Natural killer cell (primary cell): ENCODE data around the gene ENTPD7. TPM values are rescaled to one million over a fixed set of nuclear protein-coding genes. Genes with fewer than 3 reads are reported as not detected.

ENCODE experiments used
- ATAC-seq, 3 donors: fragments of 150-1000 bp in 2 of 3; fragments of 200-7000 bp in 1 of 3; cut with Tn5 transposase; 1 replicate in 1 of 3; 2 replicates in 2 of 3; pipeline ENCODE4 v1.10.0; 2021; ENCODE audit warnings: mild to moderate bottlenecking in 2 of 3, moderate library complexity in 2 of 3
- DNase-seq, 2 donors: peaks; one replicate each; pipeline versions ENCODE4 v3.0.0 to v3.0.0-alpha.2; 2013 to 2021; ENCODE audit warnings: mixed read lengths in 1 of 2
- H3K27ac ChIP-seq: one replicate; pipeline ENCODE4 v1.5.1; 2013; ENCODE audit warnings: mild to moderate bottlenecking, low read length
- H3K27me3 ChIP-seq: one replicate; pipeline ENCODE4 v1.6.1; 2013; ENCODE audit warnings: low read length; ENCODE audit not compliant: control insufficient read depth, insufficient read depth
- H3K36me3 ChIP-seq: one replicate; pipeline ENCODE4 v1.6.1; 2013; ENCODE audit warnings: low read length; ENCODE audit not compliant: control insufficient read depth, insufficient read depth
- H3K4me1 ChIP-seq: one replicate; pipeline ENCODE4 v1.6.1; 2013; ENCODE audit warnings: low read length; ENCODE audit not compliant: control insufficient read depth, insufficient read depth
- H3K4me3 ChIP-seq: one replicate; pipeline ENCODE4 v1.5.1; 2013; ENCODE audit warnings: low read length
- H3K9me3 ChIP-seq: one replicate; pipeline ENCODE4 v1.6.1; 2013; ENCODE audit warnings: low read length; ENCODE audit not compliant: control insufficient read depth, insufficient read depth
- H3K27ac Mint-ChIP-seq, 2 donors: one replicate each; pipeline ENCODE4 v1.8.0; 2022; ENCODE audit warnings: mild to moderate bottlenecking in 2 of 2, mixed read lengths in 2 of 2, moderate library complexity in 1 of 2
- H3K27me3 Mint-ChIP-seq, 2 donors: one replicate each; pipeline ENCODE4 v1.8.0; 2022; ENCODE audit warnings: low read depth in 2 of 2, mixed read lengths in 2 of 2
- H3K36me3 Mint-ChIP-seq: one replicate; pipeline ENCODE4 v1.8.0; 2022; ENCODE audit warnings: mixed read lengths
- H3K4me1 Mint-ChIP-seq, 2 donors: one replicate each; pipeline ENCODE4 v1.8.0; 2022; ENCODE audit warnings: mixed read lengths in 2 of 2
- H3K4me3 Mint-ChIP-seq: one replicate; pipeline ENCODE4 v1.8.0; 2022; ENCODE audit warnings: mild to moderate bottlenecking, moderate library complexity, mixed read lengths
- H3K9me3 Mint-ChIP-seq, 2 donors: one replicate each; pipeline ENCODE4 v1.8.0; 2022; ENCODE audit warnings: mixed read lengths in 2 of 2
- CTCF ChIP-seq: fragments of 200-600 bp; IDR thresholded peaks from one replicate; pipeline ENCODE4 v1.8.0; 2022; ENCODE audit warnings: antibody characterized with exemption
- WGBS: methylation state at CpG from one replicate; pipeline ENCODE4 v1.1.7; 2013; ENCODE audit warnings: missing lambda C conversion rate; ENCODE audit not compliant: insufficient coverage; 5-methylcytosine and 5-hydroxymethylcytosine counted together
- intact Hi-C: fragments of 100-400 bp; cut with micrococcal nuclease; formaldehyde crosslinking; loops from one replicate; pipeline ENCODE4 v1.14.2; 2022
- total RNA-seq, 4 donors: library from RNA; stranded (reverse); fragments of 120-200 nt in 1 of 4; gene quantifications; one replicate each; pipeline versions ENCODE4 v1.2.3 to v1.2.4, GENCODE V29; 2013 to 2022

The ENTPD7 gene
- total RNA-seq, 3 donors from 2014 or later (not counting 1 experiment from before 2014, with no cell fraction given), result 3.7 to 6.3 (median 5.6) TPM

- H3K4me1 Mint-ChIP-seq, result no peaks in the 10 kb centered on the region
- ATAC-seq, result no peak
- no peak for DNase-seq
- H3K27me3 Mint-ChIP-seq, result peaks cover 6 to 34% of the 10 kb centered on the region in 2 donors
- H3K9me3 ChIP-seq, result no peaks in the 10 kb centered on the region
- peaks cover 2% of the 10 kb centered on the region for H3K27me3 ChIP-seq
- H3K9me3 Mint-ChIP-seq, result no peaks in the 10 kb centered on the region
- H3K4me1 ChIP-seq, result no peaks in the 10 kb centered on the region
- H3K4me3 ChIP-seq, result no peak overlapping the region
- H3K36me3 ChIP-seq, result no peaks in the 10 kb centered on the region
- 83% methylated on average over 1 of the region's 3 CpGs for WGBS
- H3K27ac Mint-ChIP-seq, result no peak overlapping the region
- no peak overlapping the region for H3K27ac ChIP-seq
- H3K36me3 Mint-ChIP-seq, result no peaks in the 10 kb centered on the region
- no peak for TF ChIP-seq CTCF
- intact Hi-C loops, result no loop called here
- H3K4me3 Mint-ChIP-seq, result no peak overlapping the region
These were observed 29.7 kb upstream of the ENTPD7 start for GRCh38 chr10:99629625-99629978.

GRCh38 chr10:99630433-99630832, 28.9 kb upstream of the ENTPD7 start:
- H3K9me3 Mint-ChIP-seq, result no peaks in the 10 kb centered on the region
- peaks cover 6 to 36% of the 10 kb centered on the region in 2 donors for H3K27me3 Mint-ChIP-seq
- Histone ChIP-seq H3K4me1 (no peaks in the 10 kb centered on the region), H3K27ac (no peak overlapping the region), H3K9me3 (no peaks in the 10 kb centered on the region), H3K36me3 (no peaks in the 10 kb centered on the region), H3K4me3 (no peak overlapping the region), H3K27me3 (peaks cover 2% of the 10 kb centered on the region)
- H3K36me3 Mint-ChIP-seq, result no peaks in the 10 kb centered on the region
- no peak overlapping the region for H3K27ac Mint-ChIP-seq
- H3K4me1 Mint-ChIP-seq, result no peaks in the 10 kb centered on the region
- WGBS, result 46% methylated on average over 2 of the region's 2 CpGs
- intact Hi-C loops, result no loop called here
- ATAC-seq (no peak), DNase-seq (peak in 1 of 2 donors; percentile 27)
- TF ChIP-seq CTCF, result no peak
- no peak overlapping the region for H3K4me3 Mint-ChIP-seq

GRCh38 chr10:99630991-99631390, 28.3 kb upstream of the ENTPD7 start:
- Mint-ChIP-seq H3K27ac (no peak overlapping the region), H3K9me3 (no peaks in the 10 kb centered on the region), H3K36me3 (no peaks in the 10 kb centered on the region), H3K4me3 (no peak overlapping the region), H3K27me3 (peaks cover 6 to 36% of the 10 kb centered on the region in 2 donors), H3K4me1 (no peaks in the 10 kb centered on the region)
- ATAC-seq (no peak), DNase-seq (no peak)
- peaks cover 2% of the 10 kb centered on the region for H3K27me3 ChIP-seq
- intact Hi-C loops, result no loop called here
- no peak for TF ChIP-seq CTCF
- H3K4me1 ChIP-seq, result no peaks in the 10 kb centered on the region
- H3K27ac ChIP-seq, result no peak overlapping the region
- no peak overlapping the region for H3K4me3 ChIP-seq
- no peaks in the 10 kb centered on the region for H3K36me3 ChIP-seq
- no peaks in the 10 kb centered on the region for H3K9me3 ChIP-seq

- no peaks in the 10 kb centered on the region for H3K4me1 Mint-ChIP-seq
- H3K27me3 Mint-ChIP-seq, result peaks cover 7 to 36% of the 10 kb centered on the region in 2 donors
- TF ChIP-seq CTCF, result no peak
- no peak overlapping the region for H3K4me3 ChIP-seq
- H3K36me3 Mint-ChIP-seq, result no peaks in the 10 kb centered on the region
- no CpG with 5 or more reads among the region's 3 CpGs for WGBS
- no peak for ATAC-seq
- no peaks in the 10 kb centered on the region for H3K36me3 ChIP-seq
- H3K27me3 ChIP-seq, result peaks cover 2% of the 10 kb centered on the region
- H3K9me3 Mint-ChIP-seq, result no peaks in the 10 kb centered on the region
- H3K4me1 ChIP-seq, result no peaks in the 10 kb centered on the region
- no peak overlapping the region for H3K27ac Mint-ChIP-seq
- no peak for DNase-seq
- H3K9me3 ChIP-seq, result no peaks in the 10 kb centered on the region
- intact Hi-C loops, result no loop called here
- no peak overlapping the region for H3K4me3 Mint-ChIP-seq
- H3K27ac ChIP-seq, result no peak overlapping the region
These were observed 27.8 kb upstream of the ENTPD7 start for GRCh38 chr10:99631496-99631895.
